Amygdala (tissue), 56 donors: Measurements from ENCODE around the gene STAC.

Experiments
- DNase-seq, 56 donors: peaks; one replicate each; lab custom pipeline; 2025; lab: John Stamatoyannopoulos, UW

The STAC gene

GRCh38 chr3:36511791-36512486 lies 131.6 kb downstream of the STAC start:
- no peak for DNase-seq

- DNase-seq, result no peak
Observed at GRCh38 chr3:36512555-36512954, 132.3 kb downstream of the STAC start.

DNA sequence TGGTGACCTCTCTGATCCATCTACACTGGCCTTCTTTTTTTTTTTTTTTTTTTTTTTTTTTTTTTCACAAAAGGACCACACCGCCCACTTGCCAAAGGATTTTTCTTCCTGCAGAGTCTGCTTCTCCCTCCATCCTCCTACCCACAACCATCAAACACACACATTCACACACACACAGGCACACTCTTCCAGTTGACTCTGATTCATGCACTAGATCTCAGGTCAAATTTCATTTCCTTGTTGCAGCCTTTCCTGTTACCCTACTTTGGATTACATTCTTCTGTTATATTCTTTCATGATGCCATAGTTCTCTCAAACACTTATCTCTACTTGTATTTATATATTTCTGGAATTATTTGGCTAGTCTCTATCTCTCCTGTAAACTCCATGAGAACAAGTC lies 133.9 kb downstream of the STAC start:
- DNase-seq, result no peak

GRCh38 chr3:36519682-36520081 lies 139.4 kb downstream of the STAC start:
- DNase-seq, result no peak

DNA sequence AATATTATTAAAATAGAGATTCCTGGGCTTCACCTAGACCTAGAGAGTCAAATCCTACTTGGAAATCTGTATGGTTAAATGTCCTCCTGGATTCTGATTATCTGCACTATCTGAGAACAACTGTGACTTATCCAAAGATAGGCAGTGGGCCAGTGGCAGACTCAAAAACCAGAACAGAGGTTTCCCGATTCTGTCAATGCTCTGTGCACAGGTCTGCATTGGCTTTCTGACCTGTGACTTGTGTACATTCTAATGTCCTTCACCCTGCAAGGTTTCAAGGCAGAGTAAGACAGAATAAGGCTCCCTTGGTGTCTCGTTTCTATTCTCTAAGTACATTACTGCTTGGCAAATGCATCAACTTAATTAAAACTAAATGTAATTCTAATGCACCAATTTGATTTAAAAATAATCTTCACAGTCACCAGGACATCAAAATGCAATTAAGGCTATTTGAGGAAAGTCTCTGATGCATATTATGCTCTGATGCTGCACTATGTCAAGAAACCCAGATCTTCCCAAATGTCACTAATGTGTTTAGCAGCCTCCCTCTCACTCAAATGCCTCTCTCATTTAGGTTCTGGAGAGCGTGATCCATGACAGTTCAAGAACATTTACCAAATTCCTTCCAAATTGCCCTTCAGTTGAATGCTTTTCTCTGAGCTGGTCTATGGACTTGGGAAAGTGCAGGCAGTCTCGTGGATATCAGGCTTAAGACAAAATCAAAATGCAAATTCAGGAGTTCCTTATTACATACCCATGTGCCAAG lies 140.1 kb downstream of the STAC start:
- no peak for DNase-seq

DNA sequence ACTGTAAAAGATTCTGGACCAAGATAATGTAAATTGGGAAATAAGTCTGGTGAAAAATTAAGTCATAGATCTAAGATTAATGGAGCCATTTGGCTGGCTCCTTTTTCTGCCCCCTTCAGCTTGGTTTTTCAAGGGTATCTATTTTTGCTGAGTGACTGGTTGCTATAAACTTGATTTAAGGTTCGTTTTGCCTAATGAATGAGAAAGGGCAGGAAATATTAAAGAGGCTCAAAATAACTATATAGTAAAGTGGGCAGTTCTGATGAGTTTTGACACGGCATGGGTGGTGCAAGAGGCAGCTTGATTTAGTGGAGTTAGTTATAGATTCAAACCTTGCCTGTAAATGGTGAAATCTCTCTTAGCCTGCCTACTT lies 140.7 kb downstream of the STAC start:
- no peak for DNase-seq

DNA sequence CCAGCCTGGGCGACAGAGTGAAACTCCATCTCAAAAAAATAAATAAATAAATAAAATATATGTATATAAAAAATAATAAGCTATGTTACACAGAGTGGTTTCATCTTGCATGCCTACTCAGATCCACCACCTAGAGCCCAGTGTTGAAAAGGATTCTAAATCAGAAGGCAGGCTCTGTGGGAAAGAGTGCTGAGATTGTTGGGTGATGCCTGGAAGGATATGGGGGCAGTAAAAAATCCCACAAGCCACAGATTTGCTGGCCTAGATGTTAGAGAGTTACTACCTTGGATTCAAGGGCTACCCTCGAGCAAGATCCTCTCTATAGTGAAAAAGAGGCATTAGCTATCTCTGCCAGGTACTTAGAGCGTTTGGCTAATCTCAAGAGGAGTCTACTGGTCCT lies 144.3 kb downstream of the STAC start:
- no peak for DNase-seq

GRCh38 chr3:36525115-36525801 lies 145.0 kb downstream of the STAC start:
- no peak for DNase-seq

- no peak for DNase-seq
Observed at GRCh38 chr3:36538136-36538749, 157.9 kb downstream of the STAC start.

GRCh38 chr3:36540888-36541518 lies 160.7 kb downstream of the STAC start:
- DNase-seq, result no peak

GRCh38 chr3:36542186-36542585 lies 161.9 kb downstream of the STAC start:
- DNase-seq, result no peak

DNA sequence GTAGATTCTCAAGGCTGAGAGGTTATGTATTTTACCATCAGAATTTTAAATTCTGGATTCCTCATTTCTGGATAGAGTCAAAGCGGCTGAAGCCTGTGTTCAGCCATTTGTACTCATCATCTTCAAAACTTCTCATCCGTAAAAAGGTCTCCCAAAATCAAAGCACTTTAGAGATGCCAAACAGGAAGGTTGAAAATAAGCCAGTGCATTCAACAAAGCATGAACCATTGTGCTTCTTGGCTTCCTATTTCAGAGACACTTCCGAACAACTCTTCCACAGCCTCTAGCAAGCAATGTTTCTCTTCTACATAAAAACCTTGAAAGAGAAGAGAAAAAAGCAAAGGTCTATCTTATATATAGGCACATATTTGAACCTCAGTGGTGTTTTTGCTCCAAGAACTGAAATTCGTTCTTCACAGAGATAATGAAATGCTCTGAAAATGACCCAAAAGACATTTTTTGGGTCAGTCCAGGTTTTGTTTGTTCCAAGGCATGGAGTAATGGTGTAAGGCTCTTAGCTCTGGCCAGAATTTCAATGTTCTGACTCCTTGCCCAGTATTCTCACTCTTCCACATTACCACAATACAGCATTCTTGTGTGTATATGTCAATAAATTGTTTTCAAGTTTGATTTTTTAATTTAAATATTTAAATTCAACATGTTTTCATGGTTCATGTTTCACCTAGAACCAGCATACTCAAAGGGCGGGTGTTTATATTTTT lies 163.1 kb downstream of the STAC start:
- no peak for DNase-seq

DNA sequence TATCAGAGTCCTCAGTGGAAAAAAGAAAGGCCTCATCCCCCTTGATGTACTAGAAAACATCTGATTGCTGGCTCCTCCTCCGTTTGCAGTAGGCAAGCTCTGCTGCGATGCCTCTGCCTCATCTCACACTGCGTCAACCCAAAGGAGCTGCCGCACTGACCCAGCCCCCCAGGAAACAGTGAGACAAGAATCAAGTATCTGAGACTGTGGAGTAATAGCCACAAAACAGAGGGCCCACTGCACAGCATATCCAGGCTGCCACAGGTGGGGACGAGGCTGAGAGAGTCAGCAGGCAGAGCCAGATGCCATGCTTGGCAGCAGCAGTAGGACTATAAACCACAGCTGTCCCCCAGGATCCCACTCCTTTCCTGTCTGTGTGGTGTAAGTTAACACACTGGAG lies 165.9 kb downstream of the STAC start:
- no peak for DNase-seq

DNA sequence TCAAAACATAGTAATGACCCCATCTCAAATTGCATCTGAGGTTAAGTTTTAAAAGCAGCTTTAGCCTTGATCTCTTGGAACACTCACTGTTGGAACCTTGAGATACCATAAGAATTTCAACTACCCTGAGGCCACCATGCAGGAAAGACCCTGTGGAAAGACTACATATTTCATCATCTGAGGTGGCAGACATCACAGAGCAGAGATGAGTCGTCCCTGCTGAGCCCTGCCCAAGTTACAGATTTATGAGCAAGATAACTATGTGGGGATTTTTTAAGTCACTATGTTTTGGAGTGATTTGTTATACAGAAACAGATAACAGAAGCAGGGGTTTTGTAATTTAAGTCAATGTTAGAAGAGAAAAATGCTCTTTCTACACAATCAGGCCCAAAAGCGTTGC lies 168.4 kb downstream of the STAC start:
- DNase-seq, result no peak

- no peak for DNase-seq
Observed at GRCh38 chr3:36557021-36557707, 176.9 kb downstream of the STAC start.

GRCh38 chr3:36557708-36558421 lies 177.6 kb downstream of the STAC start:
- no peak for DNase-seq

DNA sequence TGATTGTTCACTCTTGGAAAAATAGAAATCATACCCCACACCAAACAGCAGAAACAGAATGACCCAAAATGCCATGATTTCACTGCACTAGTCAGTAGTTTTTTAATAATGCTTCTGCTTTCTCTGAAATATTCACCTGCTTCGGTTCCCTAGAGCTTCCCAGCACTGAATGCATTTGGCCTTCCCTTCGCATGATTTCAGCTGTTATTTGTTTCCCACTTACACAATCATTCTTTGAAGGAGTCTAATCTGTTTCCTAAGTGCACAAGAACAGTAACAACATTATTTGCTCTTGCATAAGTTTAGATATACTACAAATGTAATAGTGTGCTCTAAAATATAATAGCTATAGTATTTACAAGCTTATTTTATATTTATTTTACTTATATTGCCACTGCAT lies 178.7 kb downstream of the STAC start:
- DNase-seq, result no peak

- DNase-seq, result no peak
Observed at GRCh38 chr3:36560685-36561084, 180.4 kb downstream of the STAC start.

GRCh38 chr3:36561601-36562000 lies 181.3 kb downstream of the STAC start:
- DNase-seq, result no peak
